OCI-LY7 (cell line): ENCODE measurements around the gene TTC28.

Experiments used
- CTCF ChIP-seq: fragments of 200-600 bp; sonication (generic); conservative IDR thresholded peaks from 2 replicates; pipeline ENCODE4 v1.5.1; 2014; ENCODE audit warnings: mild to moderate bottlenecking, antibody characterized with exemption, low read length, moderate library complexity, mixed read lengths
- EZH2phosphoT487 ChIP-seq: fragments of 200-600 bp; sonication (generic); IDR thresholded peaks from 2 replicates; pipeline ENCODE4 v1.6.1; 2018; ENCODE audit warnings: low read depth, borderline replicate concordance, mild to moderate bottlenecking, mixed run types, antibody characterized with exemption, low read length, moderate library complexity, mixed read lengths

- TF ChIP-seq CTCF (no peak), EZH2phosphoT487 (no peak)
Measured at GRCh38 chr22:28231441-28231840, 448.2 kb downstream of the TTC28 start.
